Kidney (tissue), 14 donors: Measurements from ENCODE around the gene FAM83B. TPM values are rescaled to one million over a fixed set of nuclear protein-coding genes. Genes with fewer than 3 reads are reported as not detected.

ENCODE experiments used
- DNase-seq, 5 donors: peaks; one replicate each; pipeline ENCODE4 v3.0.0-alpha.2; 2013 to 2020
- FAIRE-seq: peaks from 2 replicates; lab custom pipeline; 2012; peaks lifted over from hg19 to GRCh38; lab: Jason Lieb, UNC
- H3K27ac ChIP-seq, 2 donors: one replicate each; pipeline ENCODE4 v1.7.0; 2013; ENCODE audit warnings: low read depth in 2 of 2, low read length in 2 of 2, inconsistent platforms in 1 of 2
- H3K27me3 ChIP-seq: one replicate; pipeline ENCODE4 v1.7.1; 2013; ENCODE audit warnings: low read length, inconsistent platforms; ENCODE audit not compliant: control insufficient read depth, insufficient read depth
- H3K36me3 ChIP-seq, 3 donors: one replicate each; pipeline versions ENCODE4 v1.7.0 to v1.7.1; 2013; ENCODE audit warnings: low read length in 3 of 3, control low read depth in 1 of 3, inconsistent platforms in 1 of 3; ENCODE audit not compliant: insufficient read depth in 3 of 3, control insufficient read depth in 2 of 3
- H3K4me1 ChIP-seq, 3 donors: one replicate each; pipeline versions ENCODE4 v1.7.0 to v1.7.1; 2013; ENCODE audit warnings: low read length in 3 of 3, inconsistent platforms in 1 of 3, low read depth in 1 of 3; ENCODE audit not compliant: control insufficient read depth in 2 of 3, insufficient read depth in 2 of 3
- H3K4me3 ChIP-seq, 3 donors: one replicate each; pipeline versions ENCODE4 v1.7.0 to v1.8.1; 2013; ENCODE audit warnings: low read length in 3 of 3, control low read depth in 1 of 3, inconsistent platforms in 1 of 3
- H3K9ac ChIP-seq, 3 donors: one replicate each; pipeline versions ENCODE4 v1.7.0 to v1.7.1; 2013; ENCODE audit warnings: low read length in 3 of 3, control low read depth in 1 of 3, inconsistent platforms in 1 of 3
- H3K9me3 ChIP-seq, 3 donors: one replicate each; pipeline versions ENCODE4 v1.7.0 to v1.7.1; 2013; ENCODE audit warnings: low read length in 3 of 3, control low read depth in 1 of 3, inconsistent platforms in 1 of 3; ENCODE audit not compliant: control insufficient read depth in 2 of 3, insufficient read depth in 1 of 3
- intact Hi-C: fragments of 100-400 bp; cut with DNase I; formaldehyde crosslinking; loops from one replicate; pipeline ENCODE4 v1.11.1; 2022
- polyA plus RNA-seq: library from polyadenylated mRNA; stranded (reverse); fragments of 350-450 nt; fragmentation: Illumina TruSeq; extraction: RNeasy Lipid Tissue Mini Kit (QIAGEN cat#74804); gene quantifications from one replicate; pipeline ENCODE4 v1.2.3, GENCODE V29; 2014; ENCODE audit warnings: low read depth, low replicate concordance; ENCODE audit not compliant: insufficient read depth
- total RNA-seq: library from RNA; stranded (reverse); fragmentation: NEBNext Ultra II Directional; extraction: Animal tissue kit (Norgen Biotek cat#: 25700); gene quantifications from one replicate; pipeline ENCODE4 v1.2.1, GENCODE V29; 2021
- TF ChIP-seq, protein P1 (sequence below): IDR thresholded peaks from 3 replicates; pipeline ENCODE4 v1.5.1; 2012; ENCODE audit warnings: mild to moderate bottlenecking, moderate library complexity, borderline replicate concordance; ENCODE audit not compliant: insufficient read depth; ENCODE audit errors: extremely low read depth
- donor health status: control.
- donor health status: control.
- donor health status: control.
- donor health status: control.
- donor health status: control.
- donor health status: DM: yes; HTN: yes; CAD: no.
- donor health status: Normal renal cell carcinoma (clear cell type).

FAM83B gene
- total and polyA plus RNA-seq, 2 donors from 2014 or later: 0.77 to 12.7 TPM

DNA sequence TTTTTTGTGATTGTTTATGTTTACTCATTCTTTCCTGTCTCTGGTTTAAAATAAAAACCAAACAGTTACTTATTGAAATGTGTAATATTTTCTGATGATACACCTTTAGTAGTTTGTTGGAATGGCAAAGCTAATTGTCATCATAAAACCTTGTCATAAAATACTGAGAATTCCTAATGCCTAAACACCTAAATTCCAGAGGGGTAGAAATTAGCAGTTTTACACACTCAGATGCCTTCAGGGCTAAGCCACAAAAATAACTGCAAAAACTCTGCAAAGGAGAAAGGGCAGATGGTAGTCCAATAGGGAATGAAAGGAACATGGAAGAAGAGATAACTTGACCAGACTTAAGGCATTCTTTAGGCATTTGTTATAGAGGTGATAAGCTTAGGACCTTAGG lies 30.3 kb downstream of the FAM83B start:
- Histone ChIP-seq H3K27ac (no peak overlapping the region), H3K9ac (no peak overlapping the region), H3K4me3 (no peak overlapping the region), H3K36me3 (no peaks in the 10 kb centered on the region), H3K27me3 (no peaks in the 10 kb centered on the region), H3K9me3 (no peaks in the 10 kb centered on the region), H3K4me1 (peaks cover 0 to 6% (median 0%) of the 10 kb centered on the region in 3 donors)
- intact Hi-C loops: no loop called here
- no peak for FAIRE-seq
- DNase-seq: no peak
- TF ChIP-seq, protein P1, sequence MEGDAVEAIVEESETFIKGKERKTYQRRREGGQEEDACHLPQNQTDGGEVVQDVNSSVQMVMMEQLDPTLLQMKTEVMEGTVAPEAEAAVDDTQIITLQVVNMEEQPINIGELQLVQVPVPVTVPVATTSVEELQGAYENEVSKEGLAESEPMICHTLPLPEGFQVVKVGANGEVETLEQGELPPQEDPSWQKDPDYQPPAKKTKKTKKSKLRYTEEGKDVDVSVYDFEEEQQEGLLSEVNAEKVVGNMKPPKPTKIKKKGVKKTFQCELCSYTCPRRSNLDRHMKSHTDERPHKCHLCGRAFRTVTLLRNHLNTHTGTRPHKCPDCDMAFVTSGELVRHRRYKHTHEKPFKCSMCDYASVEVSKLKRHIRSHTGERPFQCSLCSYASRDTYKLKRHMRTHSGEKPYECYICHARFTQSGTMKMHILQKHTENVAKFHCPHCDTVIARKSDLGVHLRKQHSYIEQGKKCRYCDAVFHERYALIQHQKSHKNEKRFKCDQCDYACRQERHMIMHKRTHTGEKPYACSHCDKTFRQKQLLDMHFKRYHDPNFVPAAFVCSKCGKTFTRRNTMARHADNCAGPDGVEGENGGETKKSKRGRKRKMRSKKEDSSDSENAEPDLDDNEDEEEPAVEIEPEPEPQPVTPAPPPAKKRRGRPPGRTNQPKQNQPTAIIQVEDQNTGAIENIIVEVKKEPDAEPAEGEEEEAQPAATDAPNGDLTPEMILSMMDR: no peak

DNA sequence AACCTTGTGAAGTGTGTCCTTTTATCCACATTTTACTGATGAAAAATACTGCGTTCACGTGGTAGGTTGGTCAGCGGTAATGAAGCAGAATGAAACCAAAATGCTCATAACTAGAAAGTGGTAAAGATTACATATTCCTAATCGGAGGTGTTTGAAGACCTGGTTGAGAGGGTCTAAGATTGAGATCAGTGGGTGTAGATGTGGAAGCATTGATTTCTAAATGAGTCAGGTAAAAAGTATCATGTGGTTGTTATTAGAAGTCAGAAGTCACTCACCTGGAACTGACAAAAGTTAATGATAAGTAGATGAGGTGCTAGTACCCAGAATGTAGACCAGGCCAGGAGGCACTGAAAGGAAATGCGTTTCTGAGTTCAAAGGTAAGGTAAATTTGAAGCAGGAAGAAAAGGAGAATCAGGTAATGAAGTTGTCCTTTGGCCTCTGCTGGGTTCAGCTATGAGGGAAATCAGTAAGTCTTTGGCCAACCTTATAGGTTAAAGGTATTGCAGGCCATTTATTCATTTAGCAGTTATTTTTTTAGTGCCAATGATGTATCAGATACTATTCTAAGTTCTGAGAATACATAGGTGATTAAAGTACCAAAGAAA lies 31.2 kb downstream of the FAM83B start:
- Histone ChIP-seq H3K4me3 (no peak overlapping the region), H3K27ac (no peak overlapping the region), H3K9me3 (no peaks in the 10 kb centered on the region), H3K36me3 (no peaks in the 10 kb centered on the region), H3K27me3 (no peaks in the 10 kb centered on the region), H3K9ac (no peak overlapping the region), H3K4me1 (peaks cover 0 to 6% (median 0%) of the 10 kb centered on the region in 3 donors)
- intact Hi-C loops: no loop called here
- FAIRE-seq (no peak), DNase-seq (no peak)
- TF ChIP-seq, protein P1: no peak

DNA sequence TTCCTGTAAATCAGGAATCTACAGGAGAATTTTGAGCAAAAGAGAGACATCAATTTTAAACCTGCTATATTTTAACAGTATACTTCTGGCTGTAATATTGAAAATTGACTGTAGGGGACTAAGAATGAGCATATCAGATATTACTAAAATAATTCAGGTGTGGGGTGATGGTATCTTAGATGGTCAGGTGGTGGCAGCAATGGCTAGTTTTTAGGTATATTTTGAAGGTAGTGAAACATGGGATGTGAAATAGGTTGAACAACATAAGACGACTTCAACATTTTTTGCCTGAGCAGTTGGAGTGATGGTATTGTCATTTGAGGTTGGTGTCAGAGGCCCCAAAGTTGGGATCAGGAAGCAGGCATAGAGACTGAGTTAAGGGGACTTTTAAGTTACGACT lies 32.1 kb downstream of the FAM83B start:
- TF ChIP-seq, protein P1: no peak
- Histone ChIP-seq H3K36me3 (no peaks in the 10 kb centered on the region), H3K4me3 (no peak overlapping the region), H3K4me1 (peaks cover 0 to 6% (median 0%) of the 10 kb centered on the region in 3 donors), H3K9me3 (no peaks in the 10 kb centered on the region), H3K9ac (no peak overlapping the region), H3K27me3 (no peaks in the 10 kb centered on the region), H3K27ac (no peak overlapping the region)
- DNase-seq: no peak
- no peak for FAIRE-seq
- intact Hi-C loops: no loop called here
